ENCODE results near the gene CDH4. TPM values are rescaled to one million over a fixed set of nuclear protein-coding genes. Genes with fewer than 3 reads are reported as not detected.

Gene CDH4
- total RNA-seq, 1 donor from 2014 or later: 0.99 TPM

DNA sequence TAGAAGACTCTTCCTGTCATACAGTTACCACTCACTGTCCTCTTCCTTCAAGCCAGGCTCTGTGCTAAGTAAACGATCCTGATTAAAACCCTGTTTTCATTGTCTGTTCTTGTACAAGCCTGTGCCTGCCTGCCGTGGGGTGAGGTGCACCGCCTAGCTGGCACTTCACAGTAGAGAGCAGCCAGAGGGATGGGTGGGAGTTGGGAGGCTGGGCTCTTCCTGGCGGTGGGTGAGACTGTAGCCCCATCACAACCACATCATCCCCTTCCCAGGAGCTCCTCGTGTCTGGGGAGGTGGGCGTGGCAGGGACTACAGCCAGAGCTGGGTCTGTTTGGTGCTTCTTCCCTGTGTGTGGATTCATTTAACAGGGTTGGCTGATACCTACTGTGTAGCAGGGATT is 431.7 kb downstream of the CDH4 start:
- no peak for DNase-seq (ENCODE audit: low spot score)
- Mint-ChIP-seq H3K27ac (ENCODE audit: unreplicated experiment) (no peak overlapping the region), H3K4me3 (ENCODE audit: unreplicated experiment) (no peak overlapping the region), H3K36me3 (ENCODE audit: low read depth) (no peaks in the 10 kb centered on the region), H3K4me1 (ENCODE audit: low read depth) (no peaks in the 10 kb centered on the region), H3K9me3 (ENCODE audit: low read depth) (no peaks in the 10 kb centered on the region), H3K27me3 (ENCODE audit: low read depth) (peaks cover 46% of the 10 kb centered on the region)
- TF ChIP-seq, protein P1, sequence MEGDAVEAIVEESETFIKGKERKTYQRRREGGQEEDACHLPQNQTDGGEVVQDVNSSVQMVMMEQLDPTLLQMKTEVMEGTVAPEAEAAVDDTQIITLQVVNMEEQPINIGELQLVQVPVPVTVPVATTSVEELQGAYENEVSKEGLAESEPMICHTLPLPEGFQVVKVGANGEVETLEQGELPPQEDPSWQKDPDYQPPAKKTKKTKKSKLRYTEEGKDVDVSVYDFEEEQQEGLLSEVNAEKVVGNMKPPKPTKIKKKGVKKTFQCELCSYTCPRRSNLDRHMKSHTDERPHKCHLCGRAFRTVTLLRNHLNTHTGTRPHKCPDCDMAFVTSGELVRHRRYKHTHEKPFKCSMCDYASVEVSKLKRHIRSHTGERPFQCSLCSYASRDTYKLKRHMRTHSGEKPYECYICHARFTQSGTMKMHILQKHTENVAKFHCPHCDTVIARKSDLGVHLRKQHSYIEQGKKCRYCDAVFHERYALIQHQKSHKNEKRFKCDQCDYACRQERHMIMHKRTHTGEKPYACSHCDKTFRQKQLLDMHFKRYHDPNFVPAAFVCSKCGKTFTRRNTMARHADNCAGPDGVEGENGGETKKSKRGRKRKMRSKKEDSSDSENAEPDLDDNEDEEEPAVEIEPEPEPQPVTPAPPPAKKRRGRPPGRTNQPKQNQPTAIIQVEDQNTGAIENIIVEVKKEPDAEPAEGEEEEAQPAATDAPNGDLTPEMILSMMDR (IDR thresholded peaks at IDR 0.05): no peak

DNA sequence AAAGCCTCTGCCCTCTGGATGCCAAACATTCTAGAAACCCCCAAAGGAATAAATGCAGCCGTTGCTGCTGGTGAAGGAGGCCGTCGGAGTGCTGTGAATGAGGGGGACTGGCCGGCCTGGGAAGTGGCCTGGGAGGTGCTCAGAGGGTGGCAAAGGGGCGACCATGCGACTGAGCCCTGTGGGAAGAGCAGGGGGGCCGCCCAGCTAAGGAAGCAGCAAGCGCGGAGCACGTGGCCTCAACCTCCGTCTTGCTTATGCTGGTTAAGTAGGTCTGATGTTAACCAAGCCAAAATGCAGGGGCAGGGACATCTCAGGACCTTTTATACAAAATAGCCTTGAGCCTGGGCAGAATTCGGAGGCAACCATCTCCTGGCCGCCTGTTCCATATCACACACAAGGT is 432.1 kb downstream of the CDH4 start:
- Mint-ChIP-seq H3K27me3 (ENCODE audit: low read depth) (peaks cover 49% of the 10 kb centered on the region), H3K4me1 (ENCODE audit: low read depth) (no peaks in the 10 kb centered on the region), H3K27ac (ENCODE audit: unreplicated experiment) (no peak overlapping the region), H3K9me3 (ENCODE audit: low read depth) (no peaks in the 10 kb centered on the region), H3K4me3 (ENCODE audit: unreplicated experiment) (no peak overlapping the region), H3K36me3 (ENCODE audit: low read depth) (no peaks in the 10 kb centered on the region)
- no peak for DNase-seq (ENCODE audit: low spot score)
- TF ChIP-seq, protein P1 (IDR thresholded peaks at IDR 0.05): no peak

DNA sequence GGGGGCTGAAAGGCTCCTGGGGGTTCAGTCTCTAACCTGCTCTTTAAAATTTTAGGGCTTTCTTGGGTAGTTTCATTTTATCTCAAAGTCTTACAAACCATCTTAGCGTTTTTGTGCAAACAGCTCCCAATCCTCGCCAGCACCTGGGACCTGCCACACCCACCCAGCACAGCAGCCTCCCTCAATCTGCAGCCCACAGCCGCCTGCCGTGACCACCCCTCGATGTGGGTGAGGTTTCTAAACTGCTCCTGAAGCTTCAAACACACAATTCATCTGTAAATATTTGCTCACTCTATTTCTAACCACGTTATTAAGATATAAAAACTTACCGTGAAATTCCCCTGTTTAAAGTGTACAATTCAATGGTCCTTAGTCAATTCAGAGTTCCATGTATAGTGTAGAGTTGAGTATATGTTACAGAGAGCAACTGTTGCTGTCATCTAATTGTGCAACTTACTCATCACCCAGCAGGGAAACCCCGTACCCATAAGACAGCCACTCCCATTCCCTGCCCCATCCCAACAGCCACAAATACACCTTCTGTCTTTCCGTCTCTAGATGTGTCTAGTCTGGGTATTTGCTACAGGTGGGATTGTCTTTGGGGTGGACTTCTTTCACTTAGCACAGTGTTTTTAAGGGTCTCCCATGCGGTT is 432.6 kb downstream of the CDH4 start:
- H3K27ac Mint-ChIP-seq (ENCODE audit: unreplicated experiment): no peak overlapping the region
- no peak for DNase-seq (ENCODE audit: low spot score)
- H3K4me1 Mint-ChIP-seq (ENCODE audit: low read depth): no peaks in the 10 kb centered on the region
- no peak overlapping the region for H3K4me3 Mint-ChIP-seq (ENCODE audit: unreplicated experiment)
- H3K27me3 Mint-ChIP-seq (ENCODE audit: low read depth): peaks cover 49% of the 10 kb centered on the region
- no peaks in the 10 kb centered on the region for H3K36me3 Mint-ChIP-seq (ENCODE audit: low read depth)
- TF ChIP-seq, protein P1 (IDR thresholded peaks at IDR 0.05): no peak
- no peaks in the 10 kb centered on the region for H3K9me3 Mint-ChIP-seq (ENCODE audit: low read depth)

DNA sequence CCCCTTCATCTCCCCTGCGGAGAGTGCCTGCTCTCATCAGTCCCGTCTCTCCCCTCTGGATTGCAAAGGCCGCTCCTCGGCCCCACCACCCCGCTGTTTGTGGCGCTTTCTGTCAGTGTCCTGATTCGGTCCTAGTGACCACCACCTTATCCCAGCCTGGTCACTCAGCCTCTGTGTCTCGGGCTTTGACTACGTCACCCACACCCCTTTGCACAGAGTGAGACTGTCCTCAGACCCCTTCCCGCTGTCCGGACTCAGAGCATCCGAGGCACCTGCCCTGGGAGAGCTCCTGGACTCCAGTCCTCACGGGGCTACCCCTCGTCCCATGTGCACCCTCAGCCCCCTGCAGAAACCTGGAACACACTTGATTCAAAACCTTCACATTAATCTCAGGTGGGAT is 433.4 kb downstream of the CDH4 start:
- Mint-ChIP-seq H3K36me3 (ENCODE audit: low read depth) (no peaks in the 10 kb centered on the region), H3K4me3 (ENCODE audit: unreplicated experiment) (no peak overlapping the region), H3K9me3 (ENCODE audit: low read depth) (no peaks in the 10 kb centered on the region), H3K27ac (ENCODE audit: unreplicated experiment) (no peak overlapping the region), H3K27me3 (ENCODE audit: low read depth) (peaks cover 45% of the 10 kb centered on the region), H3K4me1 (ENCODE audit: low read depth) (no peaks in the 10 kb centered on the region)
- DNase-seq (ENCODE audit: low spot score): no peak
- TF ChIP-seq, protein P1 (IDR thresholded peaks at IDR 0.05): no peak

DNA sequence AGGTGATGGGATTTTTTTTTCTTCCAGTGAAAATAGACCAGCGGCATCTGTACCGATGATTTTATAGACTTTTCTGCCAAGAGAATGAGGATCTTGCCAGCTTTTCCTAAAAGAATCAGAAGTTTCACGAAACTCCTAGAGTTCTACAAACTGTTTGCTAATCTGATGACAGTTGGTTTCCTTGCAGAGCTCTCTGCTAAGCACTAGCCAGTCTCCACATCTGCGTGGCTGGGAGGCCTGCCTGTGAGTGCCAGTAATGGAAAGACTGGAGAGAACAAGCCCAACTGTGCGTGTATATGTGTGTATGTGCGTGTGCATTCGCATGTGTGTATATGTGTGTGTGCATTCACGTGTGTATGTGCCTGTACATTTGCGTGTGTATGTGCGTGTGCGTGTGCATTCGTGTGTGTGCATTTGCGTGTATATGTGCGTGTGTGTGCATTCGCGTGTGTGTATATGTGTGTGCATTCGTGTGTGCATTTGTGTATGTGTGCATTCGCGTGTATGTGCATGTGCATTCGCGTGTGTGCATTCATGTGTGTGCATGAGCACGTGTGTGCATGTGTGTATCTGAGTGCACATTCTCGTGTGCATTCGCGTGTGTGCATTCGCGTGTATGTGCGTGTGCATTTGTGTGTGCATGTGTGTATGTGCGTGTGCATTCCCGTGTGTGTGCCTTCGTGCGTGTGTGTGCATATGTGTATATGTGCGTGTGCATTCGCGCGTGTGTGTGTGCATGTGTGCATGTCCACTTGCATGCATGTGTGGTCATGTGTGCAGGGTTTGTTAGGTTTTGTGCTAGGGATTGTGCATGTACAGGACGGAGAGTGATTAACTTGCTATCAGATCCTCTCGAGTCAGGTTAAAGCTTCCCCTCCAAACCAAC is 434.2 kb downstream of the CDH4 start:
- H3K27ac Mint-ChIP-seq (ENCODE audit: unreplicated experiment): no peak overlapping the region
- TF ChIP-seq, protein P1 (IDR thresholded peaks at IDR 0.05): no peak
- no peak overlapping the region for H3K4me3 Mint-ChIP-seq (ENCODE audit: unreplicated experiment)
- H3K36me3 Mint-ChIP-seq (ENCODE audit: low read depth): no peaks in the 10 kb centered on the region
- H3K27me3 Mint-ChIP-seq (ENCODE audit: low read depth): peaks cover 45% of the 10 kb centered on the region
- H3K4me1 Mint-ChIP-seq (ENCODE audit: low read depth): no peaks in the 10 kb centered on the region
- H3K9me3 Mint-ChIP-seq (ENCODE audit: low read depth): no peaks in the 10 kb centered on the region
- no peak for DNase-seq (ENCODE audit: low spot score)
